ENCODE data around the gene BMPER. TPM values are rescaled to one million over a fixed set of nuclear protein-coding genes. Genes with fewer than 3 reads are reported as not detected.

The BMPER gene
- total and polyA plus RNA-seq, 2 of the 8 experiments (the other 6 are each of a cell fraction or from before 2014, with no cell fraction given): 0.33 to 0.69 TPM

- TF ChIP-seq CHD7 (IDR thresholded peaks at IDR 0.05; ENCODE audit: insufficient replicate concordance, low read length) (no peak), TBP (IDR thresholded peaks at IDR 0.05; ENCODE audit: low read depth, low read length) (no peak), CEBPB (IDR thresholded peaks at IDR 0.05; ENCODE audit: low read depth, low read length) (peak; percentile 66)
These were observed 152.6 kb downstream of the BMPER start (continued) for GRCh38 chr7:34057956-34058355.

All from H1 (cell line).